BLaER1 (cell line): Measurements from ENCODE around the gene SERPINB1.

Experiments
- H3K27ac ChIP-seq: shearing (Covaris generic); formaldehyde crosslinking; 2 replicates; pipeline ENCODE4 v1.8.1; 2022
- H3K27me3 ChIP-seq: shearing (Covaris generic); formaldehyde crosslinking; 2 replicates; pipeline ENCODE4 v1.8.1; 2022
- H3K36me3 ChIP-seq: shearing (Covaris generic); formaldehyde crosslinking; 2 replicates; pipeline ENCODE4 v1.8.1; 2022
- H3K4me1 ChIP-seq: shearing (Covaris generic); formaldehyde crosslinking; 2 replicates; pipeline ENCODE4 v1.8.1; 2022
- H3K4me2 ChIP-seq: shearing (Covaris generic); formaldehyde crosslinking; 2 replicates; pipeline ENCODE4 v1.8.1; 2022
- H3K4me3 ChIP-seq: shearing (Covaris generic); formaldehyde crosslinking; 2 replicates; pipeline ENCODE4 v1.8.1; 2022
- H3K9ac ChIP-seq: shearing (Covaris generic); formaldehyde crosslinking; 2 replicates; pipeline ENCODE4 v1.8.1; 2022
- H3K9me3 ChIP-seq: shearing (Covaris generic); formaldehyde crosslinking; 2 replicates; pipeline ENCODE4 v1.8.1; 2022
- H4K20me1 ChIP-seq: shearing (Covaris generic); formaldehyde crosslinking; 2 replicates; pipeline ENCODE4 v1.8.1; 2022
- Cebpa-rat ChIP-seq: shearing (Covaris generic); IDR thresholded peaks from 2 replicates; pipeline ENCODE4 v1.8.1; 2022

SERPINB1 gene

DNA sequence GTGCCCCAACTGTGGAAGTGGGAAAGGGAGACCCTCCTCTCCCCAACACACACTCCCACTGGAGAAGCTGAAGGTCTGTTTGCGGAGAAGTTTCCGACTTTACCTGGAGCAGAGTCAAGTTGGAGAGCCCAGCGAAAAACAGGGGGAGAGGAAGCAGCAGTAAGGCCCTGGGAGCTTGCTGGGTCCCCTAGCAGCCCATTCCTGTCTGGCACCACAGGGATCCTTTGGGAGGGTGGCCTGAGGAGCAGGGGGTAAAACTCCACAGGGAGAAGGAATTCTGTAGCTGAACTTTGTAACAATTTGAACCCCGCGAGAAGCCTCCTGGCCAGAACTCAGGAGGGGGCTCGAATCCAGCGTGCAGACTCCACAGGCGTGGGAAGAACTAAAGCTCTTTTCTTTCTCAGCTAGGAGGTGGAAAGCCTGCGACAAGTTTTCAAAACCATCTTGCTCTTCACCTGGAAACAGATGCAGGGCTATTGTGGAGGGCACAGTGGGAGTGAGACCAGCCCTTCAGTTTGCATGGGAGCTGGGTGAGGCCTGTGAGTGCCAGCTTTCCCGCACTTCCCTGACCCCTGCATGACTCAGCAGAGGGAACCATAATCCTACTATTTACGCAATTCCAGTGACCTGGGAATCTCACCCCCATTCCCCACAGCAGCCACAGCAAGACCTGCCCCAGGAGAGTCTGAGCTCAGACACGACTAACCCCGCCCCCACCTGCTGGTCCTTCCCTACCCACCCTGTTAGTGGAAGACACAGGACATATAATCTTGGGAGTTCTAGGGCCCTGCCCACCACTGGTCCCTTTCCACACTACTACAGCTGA, 35.6 kb upstream of the SERPINB1 start:
- peak overlapping the region; percentile 97 for H3K4me2 ChIP-seq
- H3K4me3 ChIP-seq: 0 out of 2 replicates have a peak overlapping the region, but pooled peaks have one; percentile 19
- H3K27me3 ChIP-seq: peaks cover 9% of the 10 kb centered on the region; the same call in 1 of the 2 replicates
- peak overlapping the region; percentile 61; the same call in 1 of the 2 replicates for H3K9ac ChIP-seq
- 0 out of 2 replicates have a peak overlapping the region, but pooled peaks have one; percentile 58 for H3K27ac ChIP-seq
- H3K9me3 ChIP-seq: no peaks in the 10 kb centered on the region; the same call in 1 of the 2 replicates
- no peaks in the 10 kb centered on the region for H4K20me1 ChIP-seq
- no peaks in the 10 kb centered on the region for H3K36me3 ChIP-seq
- no peak for TF ChIP-seq Cebpa-rat
- H3K4me1 ChIP-seq: peaks cover 71% of the 10 kb centered on the region

DNA sequence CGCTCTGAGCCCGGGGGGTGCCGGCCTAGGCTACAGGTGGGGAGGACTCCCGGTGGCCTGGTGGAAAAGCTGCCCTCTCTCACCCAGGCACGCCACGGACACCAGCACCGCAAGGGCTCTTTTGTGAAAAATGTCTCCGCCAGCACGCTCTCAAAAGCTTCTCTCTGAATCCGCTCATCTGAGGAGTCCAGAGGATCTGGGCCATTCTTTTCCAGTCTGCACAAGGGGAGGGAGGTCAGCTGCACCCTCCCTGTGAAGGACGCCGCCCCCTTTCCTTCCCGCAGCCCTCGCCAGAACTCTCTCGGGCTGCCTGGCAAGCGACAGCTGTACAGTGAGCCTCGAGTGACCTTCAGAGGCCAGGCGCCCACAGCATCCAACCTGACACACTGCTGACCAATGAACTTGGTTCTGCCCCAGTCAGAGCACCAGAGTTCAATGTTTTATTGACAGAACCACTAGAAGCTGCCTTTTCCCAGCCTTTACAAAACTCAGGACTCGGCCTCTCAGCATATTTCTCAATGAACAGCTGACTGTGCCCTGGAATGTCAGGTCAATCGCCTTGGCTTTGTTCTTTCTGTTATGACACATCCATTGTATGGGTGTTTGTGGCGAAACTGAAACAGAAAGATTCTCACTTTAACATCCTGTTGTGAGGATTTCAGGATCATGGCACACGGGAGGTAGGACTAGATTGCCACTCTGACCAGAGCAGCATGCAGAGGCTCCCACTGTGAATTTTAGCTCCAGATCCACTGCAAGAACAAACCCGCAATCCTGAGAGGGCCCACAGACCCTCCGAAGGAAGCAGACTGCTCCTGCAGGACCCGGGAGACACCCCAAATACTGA, 34.8 kb upstream of the SERPINB1 start:
- peak overlapping the region; percentile 71 for H3K4me3 ChIP-seq
- H3K9ac ChIP-seq: peak overlapping the region; percentile 61
- peak overlapping the region; percentile 97 for H3K4me2 ChIP-seq
- H4K20me1 ChIP-seq: no peaks in the 10 kb centered on the region
- no peak for TF ChIP-seq Cebpa-rat
- H3K9me3 ChIP-seq: no peaks in the 10 kb centered on the region; the same call in 1 of the 2 replicates
- peaks cover 9% of the 10 kb centered on the region; the same call in 1 of the 2 replicates for H3K27me3 ChIP-seq
- H3K4me1 ChIP-seq: peaks cover 66% of the 10 kb centered on the region
- peak overlapping the region; percentile 58 for H3K27ac ChIP-seq
- no peaks in the 10 kb centered on the region for H3K36me3 ChIP-seq

DNA sequence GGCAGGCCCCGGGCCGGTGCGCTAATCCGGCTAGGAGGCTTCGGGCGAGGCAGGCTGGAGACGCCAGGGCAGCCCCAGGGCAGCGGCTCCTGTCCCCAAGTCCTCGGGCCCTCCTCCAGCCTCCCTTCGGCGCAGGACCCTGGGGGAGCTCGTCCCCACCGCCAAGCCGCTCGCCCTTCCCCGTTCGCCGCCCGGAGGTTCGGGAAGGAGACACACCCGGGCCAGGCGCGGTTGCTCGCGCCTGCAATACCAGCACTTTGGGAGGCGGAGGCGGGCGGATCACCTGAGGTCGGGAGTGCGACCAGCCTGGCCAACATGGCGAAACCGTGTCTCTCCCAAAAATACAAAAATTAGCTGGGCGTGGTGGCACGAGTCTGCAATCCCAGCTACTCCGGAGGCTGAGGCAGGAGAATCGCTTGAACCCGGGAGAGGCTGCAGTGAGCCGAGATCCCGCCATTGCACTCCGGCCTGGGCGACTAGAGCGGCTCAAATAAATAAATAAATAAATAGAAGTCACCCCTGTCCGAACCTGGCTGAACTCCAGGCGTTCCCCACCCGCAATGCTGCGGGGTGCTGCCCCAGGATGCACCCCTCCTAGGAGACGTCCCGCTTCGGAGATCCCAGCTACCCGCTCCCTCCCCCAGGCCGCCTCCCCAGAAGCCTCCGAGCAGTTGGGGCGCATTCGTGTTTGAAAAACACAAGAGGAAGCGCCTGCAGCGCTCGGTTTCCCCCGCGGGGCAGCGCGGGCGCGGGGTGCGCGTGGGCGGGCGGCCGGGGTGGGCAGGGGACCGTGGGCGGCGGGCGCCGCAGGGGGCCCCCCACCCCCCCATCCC, 33.9 kb upstream of the SERPINB1 start:
- no peaks in the 10 kb centered on the region for H4K20me1 ChIP-seq
- H3K9ac ChIP-seq: peak overlapping the region; percentile 84
- peak overlapping the region; percentile 83 for H3K27ac ChIP-seq
- H3K27me3 ChIP-seq: peaks cover 9% of the 10 kb centered on the region; the same call in 1 of the 2 replicates
- peaks cover 57% of the 10 kb centered on the region for H3K4me1 ChIP-seq
- peak overlapping the region; percentile 97 for H3K4me2 ChIP-seq
- no peak for TF ChIP-seq Cebpa-rat
- peak overlapping the region; percentile 71 for H3K4me3 ChIP-seq
- H3K9me3 ChIP-seq: no peaks in the 10 kb centered on the region; the same call in 1 of the 2 replicates
- no peaks in the 10 kb centered on the region for H3K36me3 ChIP-seq

DNA sequence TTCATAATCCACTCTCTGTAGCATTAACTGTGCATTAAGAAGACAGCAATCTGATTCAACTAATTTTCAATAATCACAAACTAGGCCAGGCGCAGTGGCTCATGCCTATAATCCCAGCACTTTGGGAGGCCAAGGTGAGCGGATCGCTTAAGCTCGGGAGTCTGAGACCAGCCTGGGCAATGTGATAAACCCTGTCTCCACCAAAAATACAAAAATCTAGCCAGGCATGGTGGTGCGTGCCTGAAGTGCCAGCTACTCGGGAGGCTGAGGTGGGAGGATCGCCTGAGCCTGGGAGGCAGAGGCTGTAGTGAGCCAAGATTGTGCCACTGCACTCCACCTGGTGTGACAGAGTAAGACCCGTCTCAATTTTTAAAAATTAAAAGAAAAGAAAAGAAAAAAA, 32.0 kb upstream of the SERPINB1 start:
- Histone ChIP-seq H3K9me3 (peaks cover 11% of the 10 kb centered on the region; the same call in 1 of the 2 replicates), H4K20me1 (no peaks in the 10 kb centered on the region), H3K4me2 (no peak overlapping the region), H3K4me3 (no peak overlapping the region), H3K36me3 (no peaks in the 10 kb centered on the region), H3K27me3 (peaks cover 9% of the 10 kb centered on the region; the same call in 1 of the 2 replicates), H3K4me1 (peaks cover 50% of the 10 kb centered on the region), H3K27ac (no peak overlapping the region), H3K9ac (no peak overlapping the region)
- no peak for TF ChIP-seq Cebpa-rat

DNA sequence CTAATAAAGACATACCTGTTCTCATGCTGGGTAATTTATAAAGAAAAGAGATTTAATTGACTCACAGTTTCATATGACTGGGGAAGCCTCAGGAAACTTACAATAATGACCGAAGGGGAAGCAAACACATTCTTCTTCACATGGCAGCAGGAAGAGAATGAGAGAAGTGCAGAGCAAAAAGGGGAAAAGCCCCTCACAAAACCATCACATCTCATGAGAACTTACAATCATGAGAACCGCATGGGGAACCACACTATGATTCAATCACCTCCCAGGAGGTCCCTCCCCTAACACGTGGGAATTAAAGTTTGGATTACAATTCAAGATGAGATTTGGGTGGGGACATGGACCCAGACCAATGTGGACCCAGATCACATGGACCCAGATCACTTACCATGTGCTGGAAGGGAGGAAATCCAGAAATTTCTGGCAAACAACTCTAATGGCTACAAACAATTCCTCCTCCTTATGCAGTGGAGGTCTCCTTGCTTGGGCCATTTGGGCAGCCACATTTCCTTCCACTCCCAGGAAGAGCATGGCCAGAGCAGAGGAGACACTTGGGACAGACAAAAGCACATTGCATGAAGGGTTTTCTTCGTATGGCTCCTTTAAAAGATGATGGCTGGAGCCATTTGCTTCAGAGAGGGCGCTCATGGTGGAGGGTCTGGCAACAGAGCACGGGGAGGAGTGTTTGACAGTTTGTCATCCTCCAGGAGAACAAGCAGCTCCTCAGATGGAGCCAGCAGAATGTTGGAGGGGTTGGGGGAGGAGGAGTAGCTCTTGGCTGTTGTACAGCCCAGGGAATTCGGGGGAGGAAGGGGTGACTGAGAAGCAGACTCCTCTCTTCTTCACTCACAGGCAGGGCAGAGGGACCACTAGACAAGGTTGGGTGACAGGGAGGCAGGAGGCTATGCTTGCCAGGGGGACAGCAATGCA, 31.0 kb upstream of the SERPINB1 start:
- H3K4me1 ChIP-seq: peaks cover 47% of the 10 kb centered on the region
- no peak for TF ChIP-seq Cebpa-rat

DNA sequence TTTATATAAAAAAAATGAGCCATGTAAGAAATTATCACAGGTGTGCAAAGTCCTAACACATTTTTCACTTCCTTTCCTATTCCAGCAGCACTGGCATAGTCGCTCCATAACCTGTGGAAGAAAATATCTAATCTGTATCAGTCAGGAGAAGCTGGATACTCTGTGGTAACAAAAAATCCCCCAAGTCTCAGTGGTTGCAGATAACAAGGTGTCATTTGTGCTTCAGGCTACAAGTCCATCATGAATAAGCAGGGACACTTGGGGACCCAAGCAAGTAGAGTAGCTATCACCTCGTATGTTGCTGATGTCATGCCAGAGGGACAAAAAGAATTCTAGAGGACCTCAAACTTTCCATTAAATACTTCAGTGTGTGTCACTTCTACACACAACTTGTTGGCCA, 30.3 kb upstream of the SERPINB1 start:
- no peaks in the 10 kb centered on the region for H4K20me1 ChIP-seq
- H3K27me3 ChIP-seq: peaks cover 9% of the 10 kb centered on the region; the same call in 1 of the 2 replicates
- no peak overlapping the region for H3K9ac ChIP-seq

More for the DNA sequence above, 31.0 kb upstream of the SERPINB1 start:
- H3K4me2 ChIP-seq: no peak overlapping the region
- no peak overlapping the region for H3K4me3 ChIP-seq
- no peaks in the 10 kb centered on the region for H4K20me1 ChIP-seq
- H3K27ac ChIP-seq: no peak overlapping the region
- H3K36me3 ChIP-seq: no peaks in the 10 kb centered on the region
- peaks cover 9% of the 10 kb centered on the region; the same call in 1 of the 2 replicates for H3K27me3 ChIP-seq
- peaks cover 11% of the 10 kb centered on the region; the same call in 1 of the 2 replicates for H3K9me3 ChIP-seq
- no peak overlapping the region for H3K9ac ChIP-seq

DNA sequence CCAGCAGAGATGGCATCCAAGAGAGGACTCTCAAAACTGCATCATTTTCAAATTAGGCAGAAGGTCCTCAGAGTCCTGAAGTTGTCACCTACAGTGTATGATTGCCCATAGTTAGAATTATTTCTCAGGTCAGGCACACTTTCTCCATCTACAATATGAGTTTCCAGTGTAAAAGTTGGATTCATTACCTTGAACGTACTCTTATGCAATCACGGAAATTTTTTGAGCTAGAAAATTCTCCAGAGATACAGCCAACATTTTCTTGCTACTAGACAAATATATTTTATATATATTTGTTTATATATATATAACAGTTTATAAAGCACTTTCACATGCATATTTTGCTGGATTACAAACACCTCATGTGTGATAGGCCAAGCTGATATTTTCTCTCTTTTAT, 29.4 kb upstream of the SERPINB1 start:
- Histone ChIP-seq H3K27me3 (peaks cover 9% of the 10 kb centered on the region; the same call in 1 of the 2 replicates), H3K36me3 (no peaks in the 10 kb centered on the region), H3K9me3 (peaks cover 11% of the 10 kb centered on the region; the same call in 1 of the 2 replicates), H3K27ac (no peak overlapping the region), H3K4me2 (no peak overlapping the region), H3K4me3 (no peak overlapping the region), H4K20me1 (no peaks in the 10 kb centered on the region), H3K9ac (no peak overlapping the region), H3K4me1 (peaks cover 31% of the 10 kb centered on the region)
- no peak for TF ChIP-seq Cebpa-rat

More for the DNA sequence above, 30.3 kb upstream of the SERPINB1 start:
- H3K27ac ChIP-seq: no peak overlapping the region
- no peak overlapping the region for H3K4me3 ChIP-seq
- peaks cover 11% of the 10 kb centered on the region; the same call in 1 of the 2 replicates for H3K9me3 ChIP-seq
- TF ChIP-seq Cebpa-rat: no peak
- no peaks in the 10 kb centered on the region for H3K36me3 ChIP-seq
- no peak overlapping the region for H3K4me2 ChIP-seq
- peaks cover 39% of the 10 kb centered on the region for H3K4me1 ChIP-seq

DNA sequence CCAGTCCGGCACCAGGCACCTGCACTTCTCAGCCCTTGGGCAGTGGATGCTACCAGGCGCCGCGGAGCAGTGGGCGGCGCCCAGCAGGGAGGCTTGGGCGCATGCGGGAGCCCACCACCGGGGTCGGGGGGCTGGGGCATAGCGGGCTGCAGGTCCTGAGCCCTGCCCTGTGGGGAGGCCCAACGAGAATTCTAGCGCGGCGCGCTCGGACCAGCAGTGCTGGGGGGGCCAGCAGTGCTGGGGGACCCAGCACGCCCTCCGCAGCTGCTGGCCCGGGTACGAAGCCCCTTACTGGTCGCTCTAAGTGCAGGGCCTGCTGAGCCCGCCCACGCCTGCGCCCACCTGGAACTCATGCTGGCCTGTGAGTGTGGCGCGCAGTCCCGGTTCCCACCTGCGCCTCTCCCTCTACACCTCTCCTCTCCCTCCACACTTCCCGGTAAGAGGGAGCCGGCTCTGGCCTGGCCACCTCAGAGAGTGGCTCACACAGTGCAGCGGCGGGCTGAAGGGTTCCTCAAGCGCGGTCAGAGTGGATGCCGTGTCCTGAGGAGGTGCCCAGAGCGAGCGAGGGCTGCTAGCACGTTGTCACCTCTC, 28.5 kb upstream of the SERPINB1 start:
- peaks cover 8% of the 10 kb centered on the region; the same call in 1 of the 2 replicates for H3K27me3 ChIP-seq
- no peak overlapping the region for H3K9ac ChIP-seq
- TF ChIP-seq Cebpa-rat: no peak

More for the DNA sequence above, 28.5 kb upstream of the SERPINB1 start:
- Histone ChIP-seq H3K36me3 (no peaks in the 10 kb centered on the region), H3K4me1 (peaks cover 23% of the 10 kb centered on the region), H3K4me3 (no peak overlapping the region), H3K9me3 (peaks cover 11% of the 10 kb centered on the region; the same call in 1 of the 2 replicates), H3K27ac (no peak overlapping the region), H4K20me1 (no peaks in the 10 kb centered on the region), H3K4me2 (no peak overlapping the region)
